Tibial nerve (tissue), 4 donors: ENCODE data around the gene XIRP1.

ENCODE experiments used
- CTCF ChIP-seq, 5 experiments: fragments of 200-600 bp in 3 of 5; fragments of 450-650 bp in 2 of 5; sonication (generic) in 3 of 5; IDR thresholded peaks; one replicate each; pipeline ENCODE4 v1.5.1; 2016 to 2019; ENCODE audit warnings: antibody characterized with exemption in 5 of 5, mild to moderate bottlenecking in 3 of 5, moderate library complexity in 2 of 5
- EP300 ChIP-seq, 2 donors: sonication (generic); formaldehyde crosslinking; IDR thresholded peaks; one replicate each; pipeline ENCODE4 v1.6.1; 2017; ENCODE audit warnings: antibody characterized with exemption in 2 of 2, mild to moderate bottlenecking in 1 of 2

- TF ChIP-seq CTCF (IDR thresholded peaks at IDR 0.05): no peak
- TF ChIP-seq EP300 (IDR thresholded peaks at IDR 0.05): no peak
Measured at GRCh38 chr3:39193391-39193790, 996 bp upstream of the XIRP1 start.
